ENCODE results near the gene MB21D2.
"Not testable (repeated sequence)": the region's sequence is repeated elsewhere in the genome, so short reads cannot be mapped to it uniquely, and the experiment has no call there.

MB21D2 gene

DNA sequence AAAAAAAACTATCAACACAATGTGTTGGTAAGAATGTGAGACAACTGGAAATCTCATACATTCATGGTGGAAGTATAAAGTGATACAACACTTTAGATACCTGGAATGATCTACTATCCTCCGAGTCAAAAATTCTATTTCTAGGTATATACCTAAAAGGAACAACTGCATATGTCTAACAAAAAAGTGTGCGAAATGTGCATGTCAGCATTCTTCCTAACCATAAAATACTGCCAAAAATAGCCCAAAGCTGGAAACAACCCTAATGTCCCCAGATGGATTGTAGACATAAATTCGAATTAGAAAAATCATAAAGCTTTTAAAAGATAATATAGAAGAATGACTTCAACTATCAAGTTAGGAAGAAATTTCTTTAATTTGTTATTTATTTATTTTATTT is 139.1 kb downstream of the MB21D2 start:
- Histone ChIP-seq H3K4me3 (no peak overlapping the region), H4K20me1 (no peaks in the 10 kb centered on the region), H3K4me2 (no peak overlapping the region), H3K9ac (no peak overlapping the region), H3K36me3 (no peaks in the 10 kb centered on the region), H3K9me3 (peaks cover 15% of the 10 kb centered on the region), H3K27me3 (no peaks in the 10 kb centered on the region), H3K27ac (no peak overlapping the region), H3K4me1 (no peaks in the 10 kb centered on the region)
- no peak for TF ChIP-seq Cebpa-rat (IDR thresholded peaks at IDR 0.05)

DNA sequence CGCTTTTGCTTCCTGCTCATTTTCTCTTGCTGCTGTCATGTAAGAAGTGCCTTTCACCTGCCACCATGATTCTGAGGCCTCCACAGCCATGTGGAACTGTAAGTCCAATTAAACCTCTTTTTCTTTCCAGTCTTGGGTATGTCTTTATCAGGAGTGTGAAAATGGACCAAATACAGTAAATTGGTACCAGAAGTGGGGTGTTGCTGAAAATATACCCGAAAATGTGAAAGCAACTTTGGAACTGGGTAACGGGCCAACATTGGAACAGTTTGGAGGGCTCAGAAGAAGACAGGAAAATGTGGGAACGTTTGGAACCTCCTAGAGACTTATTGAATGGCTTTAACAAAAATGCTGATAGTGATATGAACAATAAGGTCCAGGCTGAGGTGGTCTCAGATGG is 143.3 kb downstream of the MB21D2 start:
- H3K9ac ChIP-seq, H3K4me3 ChIP-seq, H3K4me2 ChIP-seq, H3K4me1 ChIP-seq, H3K27me3 ChIP-seq, H3K36me3 ChIP-seq, H4K20me1 ChIP-seq, H3K27ac ChIP-seq: not testable (repeated sequence)
- H3K9me3 ChIP-seq, result peaks cover 15% of the 10 kb centered on the region

- Histone ChIP-seq H3K4me1 (no peaks in the 10 kb centered on the region), H3K4me3 (no peak overlapping the region), H3K4me2 (no peak overlapping the region), H3K36me3 (no peaks in the 10 kb centered on the region), H3K27ac (no peak overlapping the region), H3K9me3 (peaks cover 15% of the 10 kb centered on the region), H3K9ac (no peak overlapping the region), H4K20me1 (no peaks in the 10 kb centered on the region), H3K27me3 (no peaks in the 10 kb centered on the region)
- no peak for TF ChIP-seq Cebpa-rat (IDR thresholded peaks at IDR 0.05)
These were observed 145.3 kb downstream of the MB21D2 start for GRCh38 chr3:192772240-192772894.

- Histone ChIP-seq H3K36me3 (no peaks in the 10 kb centered on the region), H3K9ac (no peak overlapping the region), H3K9me3 (no peaks in the 10 kb centered on the region), H3K4me3 (no peak overlapping the region), H3K27ac (no peak overlapping the region), H3K27me3 (no peaks in the 10 kb centered on the region), H3K4me1 (no peaks in the 10 kb centered on the region), H3K4me2 (no peak overlapping the region), H4K20me1 (no peaks in the 10 kb centered on the region)
- no peak for TF ChIP-seq Cebpa-rat (IDR thresholded peaks at IDR 0.05)
These were observed 159.0 kb downstream of the MB21D2 start for GRCh38 chr3:192758654-192759053.

DNA sequence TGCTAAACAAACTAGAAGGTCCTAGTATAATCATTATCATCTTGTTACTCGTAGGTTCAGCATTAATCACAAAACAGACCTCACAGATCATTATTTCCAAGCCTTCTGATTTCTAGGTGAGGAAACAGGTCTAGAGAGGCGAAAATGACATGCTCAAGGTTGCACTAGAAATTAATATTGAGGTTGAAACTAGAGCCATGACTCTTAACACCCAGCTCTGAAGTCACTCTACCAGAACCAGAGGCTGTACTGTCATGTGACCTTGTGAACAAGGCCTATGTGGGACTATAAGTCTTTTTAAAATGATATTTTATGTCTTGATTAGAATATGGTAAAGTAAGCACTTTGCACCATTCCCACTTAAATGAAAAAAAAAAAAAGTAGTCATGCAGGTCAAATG is 166.5 kb downstream of the MB21D2 start:
- H4K20me1 ChIP-seq, result no peaks in the 10 kb centered on the region
- H3K4me1 ChIP-seq, result no peaks in the 10 kb centered on the region
- H3K27ac ChIP-seq, result no peak overlapping the region
- no peaks in the 10 kb centered on the region for H3K9me3 ChIP-seq
- H3K4me2 ChIP-seq, result no peak overlapping the region
- H3K36me3 ChIP-seq, result no peaks in the 10 kb centered on the region
- no peaks in the 10 kb centered on the region for H3K27me3 ChIP-seq
- H3K4me3 ChIP-seq, result no peak overlapping the region
- no peak for TF ChIP-seq Cebpa-rat (IDR thresholded peaks at IDR 0.05)
- H3K9ac ChIP-seq, result no peak overlapping the region

- Histone ChIP-seq H3K36me3 (no peaks in the 10 kb centered on the region), H3K4me2 (no peak overlapping the region), H3K27ac (no peak overlapping the region), H4K20me1 (no peaks in the 10 kb centered on the region), H3K4me3 (no peak overlapping the region), H3K27me3 (no peaks in the 10 kb centered on the region), H3K9me3 (no peaks in the 10 kb centered on the region), H3K9ac (no peak overlapping the region), H3K4me1 (no peaks in the 10 kb centered on the region)
- no peak for TF ChIP-seq Cebpa-rat (IDR thresholded peaks at IDR 0.05)
These were observed 167.5 kb downstream of the MB21D2 start for GRCh38 chr3:192750201-192750600.

GRCh38 chr3:192747746-192748145 is 169.9 kb downstream of the MB21D2 start:
- no peak overlapping the region for H3K4me2 ChIP-seq
- TF ChIP-seq Cebpa-rat (IDR thresholded peaks at IDR 0.05), result no peak
- H3K4me3 ChIP-seq, result no peak overlapping the region
- H3K9ac ChIP-seq, result no peak overlapping the region
- H3K36me3 ChIP-seq, result no peaks in the 10 kb centered on the region
- H3K4me1 ChIP-seq, result no peaks in the 10 kb centered on the region
- H3K9me3 ChIP-seq, result no peaks in the 10 kb centered on the region
- no peaks in the 10 kb centered on the region for H3K27me3 ChIP-seq
- H4K20me1 ChIP-seq, result no peaks in the 10 kb centered on the region
- no peak overlapping the region for H3K27ac ChIP-seq

GRCh38 chr3:192747145-192747544 is 170.5 kb downstream of the MB21D2 start:
- H3K4me2 ChIP-seq, result no peak overlapping the region
- no peaks in the 10 kb centered on the region for H3K4me1 ChIP-seq
- no peaks in the 10 kb centered on the region for H4K20me1 ChIP-seq
- no peak overlapping the region for H3K9ac ChIP-seq
- no peaks in the 10 kb centered on the region for H3K9me3 ChIP-seq
- no peaks in the 10 kb centered on the region for H3K36me3 ChIP-seq
- H3K27ac ChIP-seq, result no peak overlapping the region
- H3K27me3 ChIP-seq, result no peaks in the 10 kb centered on the region
- H3K4me3 ChIP-seq, result no peak overlapping the region
- no peak for TF ChIP-seq Cebpa-rat (IDR thresholded peaks at IDR 0.05)

Data from BLaER1 (cell line).